CD14-positive monocyte (primary cell): ENCODE measurements around the gene FRRS1L. TPM values are rescaled to one million over a fixed set of nuclear protein-coding genes. Genes with fewer than 3 reads are reported as not detected.

Experiments
- DNase-seq, 3 donors: peaks; one replicate each; pipeline ENCODE4 v3.0.0-alpha.2; 2011 to 2022
- H2AFZ ChIP-seq: 2 replicates; pipeline ENCODE4 v1.6.0; 2012; ENCODE audit warnings: mild to moderate bottlenecking, low read depth, low read length, inconsistent platforms; ENCODE audit not compliant: insufficient read depth, poor library complexity, severe bottlenecking
- H3K27ac ChIP-seq, 2 donors: 1 replicate in 1 of 2; 2 replicates in 1 of 2; pipeline ENCODE4 v1.5.1; 2012 to 2013; ENCODE audit warnings: low read length in 2 of 2, control low read depth in 1 of 2, inconsistent platforms in 1 of 2, low read depth in 1 of 2, mild to moderate bottlenecking in 1 of 2
- H3K27me3 ChIP-seq, 2 donors: one replicate each; pipeline versions ENCODE4 v1.6.0 to v1.6.1; 2011 to 2013; ENCODE audit warnings: low read length in 2 of 2; ENCODE audit not compliant: control insufficient read depth in 2 of 2, insufficient read depth in 2 of 2
- H3K36me3 ChIP-seq, 2 donors: replicated peaks in 1 of 2; 1 replicate in 1 of 2; 2 replicates in 1 of 2; pipeline versions ENCODE4 v1.5.1 to v1.6.1; 2012 to 2013; ENCODE audit warnings: low read length in 2 of 2, control low read depth in 1 of 2, inconsistent platforms in 1 of 2, mild to moderate bottlenecking in 1 of 2; ENCODE audit not compliant: insufficient read depth in 2 of 2, control insufficient read depth in 1 of 2
- H3K4me1 ChIP-seq, 2 donors: 1 replicate in 1 of 2; 2 replicates in 1 of 2; pipeline versions ENCODE4 v1.5.1 to v1.6.1; 2012 to 2013; ENCODE audit warnings: low read length in 2 of 2, control low read depth in 1 of 2, inconsistent platforms in 1 of 2, mild to moderate bottlenecking in 1 of 2, moderate library complexity in 1 of 2; ENCODE audit not compliant: insufficient read depth in 2 of 2, control insufficient read depth in 1 of 2
- H3K4me2 ChIP-seq: replicated peaks from 2 replicates; pipeline ENCODE3; 2012; ENCODE audit warnings: low read length, moderate library complexity, mild to moderate bottlenecking; ENCODE audit not compliant: poor library complexity, severe bottlenecking; ENCODE audit errors: extremely low read depth
- H3K4me3 ChIP-seq, 3 experiments: fragments of 200-600 bp in 1 of 3; sonication (generic) in 1 of 3; replicated peaks in 1 of 3; 1 replicate in 2 of 3; 2 replicates in 1 of 3; pipeline ENCODE4 v1.5.1; 2011 to 2013; ENCODE audit warnings: low read length in 3 of 3, mild to moderate bottlenecking in 3 of 3, control low read depth in 2 of 3, low read depth in 2 of 3, inconsistent platforms in 1 of 3, moderate library complexity in 1 of 3
- H3K79me2 ChIP-seq: 2 replicates; pipeline ENCODE4 v1.6.0; 2012; ENCODE audit warnings: mild to moderate bottlenecking, control low read depth, inconsistent platforms, low read length, moderate library complexity; ENCODE audit not compliant: insufficient read depth
- H3K9ac ChIP-seq: 2 replicates; pipeline ENCODE4 v1.6.0; 2017; ENCODE audit warnings: low read length, mild to moderate bottlenecking; ENCODE audit not compliant: insufficient read depth, poor library complexity, severe bottlenecking
- H3K9me3 ChIP-seq, 2 donors: replicated peaks in 1 of 2; 1 replicate in 1 of 2; 2 replicates in 1 of 2; pipeline versions ENCODE4 v1.5.1 to v1.6.1; 2012 to 2013; ENCODE audit warnings: low read length in 2 of 2, control low read depth in 1 of 2; ENCODE audit not compliant: control insufficient read depth in 1 of 2, insufficient read depth in 1 of 2
- H4K20me1 ChIP-seq: 2 replicates; pipeline ENCODE4 v1.6.0; 2012; ENCODE audit warnings: mild to moderate bottlenecking, low read length, control low read depth, moderate library complexity; ENCODE audit not compliant: insufficient read depth
- H3K27ac Mint-ChIP-seq, 7 donors: one replicate each; pipeline ENCODE4 v1.8.0; 2020; ENCODE audit warnings: mild to moderate bottlenecking in 7 of 7, mixed read lengths in 7 of 7, moderate library complexity in 6 of 7, inconsistent platforms in 2 of 7
- H3K27me3 Mint-ChIP-seq, 3 donors: one replicate each; pipeline ENCODE4 v1.8.0; 2021 to 2022; ENCODE audit warnings: low read depth in 3 of 3, mild to moderate bottlenecking in 3 of 3, mixed read lengths in 3 of 3, moderate library complexity in 3 of 3, inconsistent platforms in 1 of 3
- H3K36me3 Mint-ChIP-seq, 2 donors: one replicate each; pipeline ENCODE4 v1.8.0; 2020; ENCODE audit warnings: mixed read lengths in 2 of 2, inconsistent platforms in 1 of 2, mild to moderate bottlenecking in 1 of 2
- H3K4me1 Mint-ChIP-seq: one replicate; pipeline ENCODE4 v1.8.0; 2020; ENCODE audit warnings: mild to moderate bottlenecking, mixed read lengths
- H3K4me3 Mint-ChIP-seq, 2 donors: one replicate each; pipeline ENCODE4 v1.8.0; 2020; ENCODE audit warnings: mild to moderate bottlenecking in 2 of 2, mixed read lengths in 2 of 2, moderate library complexity in 1 of 2
- H3K9me3 Mint-ChIP-seq, 7 donors: one replicate each; pipeline ENCODE4 v1.8.0; 2020 to 2022; ENCODE audit warnings: mixed read lengths in 7 of 7, mild to moderate bottlenecking in 6 of 7, moderate library complexity in 6 of 7, inconsistent platforms in 2 of 7
- WGBS: methylation state at CpG from one replicate; pipeline ENCODE4 v1.1.5; 2013; ENCODE audit warnings: missing lambda C conversion rate; ENCODE audit not compliant: insufficient coverage; 5-methylcytosine and 5-hydroxymethylcytosine counted together
- intact Hi-C, 2 donors: fragments of 100-400 bp; cut with micrococcal nuclease; formaldehyde crosslinking; loops; one replicate each; pipeline versions ENCODE4 v1.15.0 to v1.15.1; 2023
- polyA plus RNA-seq, 3 donors: library from polyadenylated mRNA; depleted of rRNA in 1 of 3; unstranded in 2 of 3; stranded (reverse) in 1 of 3; fragments of 300-500 nt in 2 of 3; fragments of >200 nt in 1 of 3; fragmentation: Illumina TruSeq in 2 of 3; gene quantifications; 1 replicate in 2 of 3; 2 replicates in 1 of 3; pipeline ENCODE4 v1.2.3, GENCODE V29; 2012 to 2021
- TF ChIP-seq, protein P1 (sequence below): fragments of 200-600 bp; IDR thresholded peaks from one replicate; pipeline ENCODE4 v1.8.0; 2022; ENCODE audit warnings: antibody characterized with exemption, mild to moderate bottlenecking

The FRRS1L gene
- polyA plus RNA-seq, 3 donors = not detected

- Histone ChIP-seq H3K4me3 (peak overlapping the region; percentile 59 to 86 (median 84)), H3K27me3 (no peaks in the 10 kb centered on the region), H3K36me3 (no peaks in the 10 kb centered on the region), H2AFZ (no peak overlapping the region), H3K79me2 (peaks cover 67% of the 10 kb centered on the region), H3K9ac (peak overlapping the region; percentile 86), H3K4me2 (peak overlapping the region; percentile 82), H3K9me3 (no peaks in the 10 kb centered on the region), H3K4me1 (peaks cover 31 to 39% of the 10 kb centered on the region in 2 donors), H4K20me1 (peaks cover 62% of the 10 kb centered on the region), H3K27ac (peak overlapping the region in 1 of 2 donors; percentile 77)
- H3K4me3 Mint-ChIP-seq = peak overlapping the region; percentile 87 to 89
- intact Hi-C loops = loop anchor here in 1 of 2 donors (10.0 kb wide), 1 partner anchor 103 kb away; the partner anchor contains the start of gene CTNNAL1
- H3K4me1 Mint-ChIP-seq = peaks cover 55% of the 10 kb centered on the region
- H3K27me3 Mint-ChIP-seq = no peaks in the 10 kb centered on the region
- TF ChIP-seq, protein P1, sequence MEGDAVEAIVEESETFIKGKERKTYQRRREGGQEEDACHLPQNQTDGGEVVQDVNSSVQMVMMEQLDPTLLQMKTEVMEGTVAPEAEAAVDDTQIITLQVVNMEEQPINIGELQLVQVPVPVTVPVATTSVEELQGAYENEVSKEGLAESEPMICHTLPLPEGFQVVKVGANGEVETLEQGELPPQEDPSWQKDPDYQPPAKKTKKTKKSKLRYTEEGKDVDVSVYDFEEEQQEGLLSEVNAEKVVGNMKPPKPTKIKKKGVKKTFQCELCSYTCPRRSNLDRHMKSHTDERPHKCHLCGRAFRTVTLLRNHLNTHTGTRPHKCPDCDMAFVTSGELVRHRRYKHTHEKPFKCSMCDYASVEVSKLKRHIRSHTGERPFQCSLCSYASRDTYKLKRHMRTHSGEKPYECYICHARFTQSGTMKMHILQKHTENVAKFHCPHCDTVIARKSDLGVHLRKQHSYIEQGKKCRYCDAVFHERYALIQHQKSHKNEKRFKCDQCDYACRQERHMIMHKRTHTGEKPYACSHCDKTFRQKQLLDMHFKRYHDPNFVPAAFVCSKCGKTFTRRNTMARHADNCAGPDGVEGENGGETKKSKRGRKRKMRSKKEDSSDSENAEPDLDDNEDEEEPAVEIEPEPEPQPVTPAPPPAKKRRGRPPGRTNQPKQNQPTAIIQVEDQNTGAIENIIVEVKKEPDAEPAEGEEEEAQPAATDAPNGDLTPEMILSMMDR = no peak
- peaks cover 4 to 7% of the 10 kb centered on the region in 2 donors for H3K36me3 Mint-ChIP-seq
- 52% methylated on average over 3 of the region's 14 CpGs for WGBS
- peak overlapping the region in 4 of 7 donors; percentile 12 to 76 (median 58) for H3K27ac Mint-ChIP-seq
- DNase-seq = peak in 2 of 3 donors; percentile 16 to 28
- H3K9me3 Mint-ChIP-seq = no peaks in the 10 kb centered on the region
These were observed 48.9 kb downstream of the FRRS1L start for GRCh38 chr9:109117856-109118807.

- no peak overlapping the region for H3K4me2 ChIP-seq
- no peak for DNase-seq
- H3K4me3 ChIP-seq = no peak overlapping the region
- peaks cover 88% of the 10 kb centered on the region for H3K79me2 ChIP-seq
- H3K4me3 Mint-ChIP-seq = no peak overlapping the region
- no peaks in the 10 kb centered on the region for H3K27me3 ChIP-seq
- H3K27ac ChIP-seq = no peak overlapping the region
- no peak overlapping the region for H2AFZ ChIP-seq
- H3K4me1 ChIP-seq = peaks cover 20 to 30% of the 10 kb centered on the region in 2 donors
- no peaks in the 10 kb centered on the region for H3K9me3 ChIP-seq
- intact Hi-C loops = loop anchor here in 1 of 2 donors (10.0 kb wide), 1 partner anchor 101 kb away; the partner anchor contains the start of gene CTNNAL1
- H3K9me3 Mint-ChIP-seq = no peaks in the 10 kb centered on the region
- TF ChIP-seq, protein P1 = no peak
- no peaks in the 10 kb centered on the region for H3K36me3 ChIP-seq
- H3K4me1 Mint-ChIP-seq = peaks cover 55% of the 10 kb centered on the region
- H3K9ac ChIP-seq = no peak overlapping the region
- H3K27me3 Mint-ChIP-seq = no peaks in the 10 kb centered on the region
- peaks cover 82% of the 10 kb centered on the region for H4K20me1 ChIP-seq
- H3K27ac Mint-ChIP-seq = no peak overlapping the region
- peaks cover 4 to 10% of the 10 kb centered on the region in 2 donors for H3K36me3 Mint-ChIP-seq
- no CpG with 5 or more reads among the region's 3 CpGs for WGBS
These were observed 51.0 kb downstream of the FRRS1L start for GRCh38 chr9:109115931-109116526.
